ENCODE measurements around the gene DIP2C. TPM values are rescaled to one million over a fixed set of nuclear protein-coding genes. Genes with fewer than 3 reads are reported as not detected.
A peak's percentile ranks its signal among the peaks of the same experiment; 100 is the strongest.
"Not testable (repeated sequence)": the region's sequence is repeated elsewhere in the genome, so short reads cannot be mapped to it uniquely, and the experiment has no call there.

The DIP2C gene
- total and polyA plus RNA-seq, 3 donors from 2014 or later = 14.9 to 43.4 (median 30.1) TPM

- H3K9me3 ChIP-seq = no peaks in the 10 kb centered on the region
- intact Hi-C loops (cut with DNase I; ENCODE audit: low total_unique reads) = no loop called here
- H3K4me3 ChIP-seq = no peak overlapping the region
- H3K4me1 ChIP-seq = peaks cover 15% of the 10 kb centered on the region
- 91 to 96% methylated on average over 4 of the region's 4 CpGs for WGBS, 2 donors
- no peak overlapping the region for H3K27ac ChIP-seq
- no peak for DNase-seq
- H3K27me3 ChIP-seq = no peaks in the 10 kb centered on the region
- H3K36me3 ChIP-seq (ENCODE audit: low read depth, missing control alignments) = no peaks in the 10 kb centered on the region
- no peak for TF ChIP-seq POLR2A (IDR thresholded peaks at IDR 0.05)
- no peak for TF ChIP-seq CTCF (IDR thresholded peaks at IDR 0.05)
These were observed 384.4 kb downstream of the DIP2C start for GRCh38 chr10:305034-305433.

- H3K4me3 ChIP-seq = no peak overlapping the region
- H3K9me3 ChIP-seq = no peaks in the 10 kb centered on the region
- no peak overlapping the region for H3K27ac ChIP-seq
- no peak for TF ChIP-seq POLR2A (IDR thresholded peaks at IDR 0.05)
- TF ChIP-seq CTCF (IDR thresholded peaks at IDR 0.05) = no peak
- H3K4me1 ChIP-seq = peaks cover 6% of the 10 kb centered on the region
- intact Hi-C loops (cut with DNase I; ENCODE audit: low total_unique reads) = no loop called here
- 94 to 96% methylated on average over 9 of the region's 9 CpGs for WGBS, 2 donors
- H3K27me3 ChIP-seq = no peaks in the 10 kb centered on the region
- H3K36me3 ChIP-seq (ENCODE audit: low read depth, missing control alignments) = no peaks in the 10 kb centered on the region
- no peak for DNase-seq
These were observed 387.9 kb downstream of the DIP2C start for GRCh38 chr10:301536-301935.

- H3K27ac ChIP-seq; DNase-seq; H3K4me1 ChIP-seq; intact Hi-C loops (cut with DNase I; ENCODE audit: low total_unique reads); H3K36me3 ChIP-seq (ENCODE audit: low read depth, missing control alignments); H3K9me3 ChIP-seq; H3K27me3 ChIP-seq: not testable (repeated sequence)
- WGBS, 2 donors = 43 to 79% methylated on average over 31 of the region's 31 CpGs
- peak overlapping the region; percentile 22 to 31 for H3K4me3 ChIP-seq
These were observed 388.9 kb downstream of the DIP2C start for GRCh38 chr10:300580-300979.

DNA sequence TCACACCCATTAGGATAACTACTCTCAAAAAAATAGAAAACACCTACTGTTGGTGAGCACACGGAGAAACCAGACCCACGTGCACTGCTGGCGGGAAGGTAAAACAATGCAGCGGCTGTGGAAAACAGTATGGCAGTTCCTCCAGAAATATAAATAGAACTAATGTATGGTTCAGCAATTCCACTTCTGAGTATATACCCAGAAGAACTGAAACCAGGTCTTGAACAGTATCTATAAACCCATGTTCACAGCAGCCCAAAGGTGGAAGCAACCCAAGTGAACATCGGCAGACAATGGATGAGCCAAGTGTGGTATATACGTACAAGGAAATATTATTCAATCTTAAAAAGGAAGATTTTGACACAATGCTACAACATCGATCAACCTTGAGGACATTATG, 389.5 kb downstream of the DIP2C start:
- intact Hi-C loops (cut with DNase I; ENCODE audit: low total_unique reads) = no loop called here
- Histone ChIP-seq H3K4me3 (peak overlapping the region; percentile 22 to 31), H3K27me3 (no peaks in the 10 kb centered on the region), H3K36me3 (ENCODE audit: low read depth, missing control alignments) (no peaks in the 10 kb centered on the region), H3K9me3 (no peaks in the 10 kb centered on the region), H3K4me1 (peaks cover 6% of the 10 kb centered on the region), H3K27ac (no peak overlapping the region)
- TF ChIP-seq CTCF (IDR thresholded peaks at IDR 0.05) (no peak), POLR2A (IDR thresholded peaks at IDR 0.05) (no peak)
- DNase-seq = no peak
- WGBS, 2 donors = 62 to 82% methylated on average over 7 of the region's 7 CpGs

DNA sequence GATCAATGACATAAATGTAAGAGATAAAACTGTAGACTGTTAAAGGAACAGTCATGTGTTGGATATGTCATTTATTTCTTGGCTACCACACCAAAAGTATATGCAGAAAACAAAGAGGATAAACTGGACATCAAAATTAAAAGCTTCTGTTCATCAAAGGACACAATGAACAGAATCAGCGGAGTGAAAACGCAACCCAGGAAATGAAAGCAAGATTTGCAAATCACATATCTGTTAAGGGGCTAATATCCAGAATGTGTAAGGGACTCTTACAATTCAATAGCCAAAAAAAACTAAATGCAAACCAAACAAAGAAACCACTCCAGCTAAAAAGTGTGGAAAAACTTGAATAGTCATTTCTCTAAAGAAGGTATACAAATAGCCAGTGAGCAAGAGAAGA, 390.0 kb downstream of the DIP2C start:
- no peak overlapping the region for H3K27ac ChIP-seq
- H3K4me1 ChIP-seq = peaks cover 6% of the 10 kb centered on the region
- TF ChIP-seq CTCF (IDR thresholded peaks at IDR 0.05) (no peak), POLR2A (IDR thresholded peaks at IDR 0.05) (no peak)
- WGBS, 2 donors = 89 to 95% methylated on average over 2 of the region's 2 CpGs
- no peak for DNase-seq
- H3K4me3 ChIP-seq = no peak overlapping the region
- H3K27me3 ChIP-seq = no peaks in the 10 kb centered on the region
- no peaks in the 10 kb centered on the region for H3K9me3 ChIP-seq
- intact Hi-C loops (cut with DNase I; ENCODE audit: low total_unique reads) = no loop called here
- no peaks in the 10 kb centered on the region for H3K36me3 ChIP-seq (ENCODE audit: low read depth, missing control alignments)

Data from testis (tissue), 3 donors.